Activated CD4-positive, CD25-positive, alpha-beta regulatory T cell treated with anti-CD3 and anti-CD28 coated beads, Interleukin-2, amount 50 U/mL, for 16 hours (primary cell): ENCODE measurements around the gene FFAR3.
"Not testable (repeated sequence)": the region's sequence is repeated elsewhere in the genome, so short reads cannot be mapped to it uniquely, and the experiment has no call there.

Experiments
- DNase-seq: peaks from one replicate; pipeline ENCODE4 v3.0.0-alpha.2; 2020; ENCODE audit warnings: low read depth, low spot score

FFAR3 gene

GRCh38 chr19:35350591-35350990 is 7.7 kb upstream of the FFAR3 start:
- no peak for DNase-seq

- no peak for DNase-seq
Measured at GRCh38 chr19:35351411-35352176, 6.7 kb upstream of the FFAR3 start.

- DNase-seq, result no peak
Measured at GRCh38 chr19:35352177-35352447, 6.1 kb upstream of the FFAR3 start.

- DNase-seq, result peak; percentile 45
Measured at GRCh38 chr19:35352448-35353304, 5.6 kb upstream of the FFAR3 start.

- no peak for DNase-seq
Measured at GRCh38 chr19:35353635-35354034, 4.6 kb upstream of the FFAR3 start.

- no peak for DNase-seq
Measured at GRCh38 chr19:35354898-35355297, 3.4 kb upstream of the FFAR3 start.

GRCh38 chr19:35355791-35356460 is 2.3 kb upstream of the FFAR3 start:
- DNase-seq, result no peak

GRCh38 chr19:35358834-35359233 is 574 bp downstream of the FFAR3 start:
- not testable (repeated sequence) for DNase-seq

GRCh38 chr19:35359395-35359794 is 1.1 kb downstream of the FFAR3 start:
- DNase-seq, result not testable (repeated sequence)

GRCh38 chr19:35360081-35360480 is 1.8 kb downstream of the FFAR3 start:
- DNase-seq, result not testable (repeated sequence)

GRCh38 chr19:35360880-35361420 is 2.7 kb downstream of the FFAR3 start:
- DNase-seq, result no peak

GRCh38 chr19:35362261-35363000 is 4.2 kb downstream of the FFAR3 start:
- DNase-seq, result no peak

- DNase-seq, result no peak
Measured at GRCh38 chr19:35363001-35363590, 4.8 kb downstream of the FFAR3 start.

GRCh38 chr19:35363711-35364425 is 5.6 kb downstream of the FFAR3 start:
- DNase-seq, result no peak

GRCh38 chr19:35365303-35365702 is 7.0 kb downstream of the FFAR3 start:
- no peak for DNase-seq

GRCh38 chr19:35368378-35368777 is 10.1 kb downstream of the FFAR3 start:
- DNase-seq, result no peak

GRCh38 chr19:35369522-35369921 is 11.3 kb downstream of the FFAR3 start:
- DNase-seq, result no peak

- DNase-seq, result no peak
Measured at GRCh38 chr19:35370722-35371121, 12.5 kb downstream of the FFAR3 start, which contains the start of gene GPR42. GPR42 (plus strand) TSS chr19:35371068; CDS start chr19:35371360, 292 bp downstream.

- DNase-seq, result no peak
Measured at GRCh38 chr19:35373492-35373891, 15.2 kb downstream of the FFAR3 start.

GRCh38 chr19:35374031-35374430 is 15.8 kb downstream of the FFAR3 start:
- DNase-seq, result not testable (repeated sequence)
